Urinary bladder (tissue), 4 donors: ENCODE data around the gene ADM. TPM values are rescaled to one million over a fixed set of nuclear protein-coding genes. Genes with fewer than 3 reads are reported as not detected.

Experiments used
- DNase-seq: peaks from one replicate; pipeline ENCODE4 v3.0.0-alpha.2; 2015; ENCODE audit errors: extremely low spot score
- H3K27ac ChIP-seq: one replicate; pipeline ENCODE4 v1.5.1; 2013; ENCODE audit warnings: low read depth, mild to moderate bottlenecking, moderate library complexity
- H3K36me3 ChIP-seq: one replicate; pipeline ENCODE4 v1.6.1; 2013; ENCODE audit warnings: mild to moderate bottlenecking, moderate library complexity; ENCODE audit not compliant: insufficient read depth
- H3K4me1 ChIP-seq: one replicate; pipeline ENCODE4 v1.6.1; 2013; ENCODE audit warnings: mild to moderate bottlenecking, moderate library complexity; ENCODE audit not compliant: insufficient read depth
- H3K4me3 ChIP-seq: one replicate; pipeline ENCODE4 v1.5.1; 2013; ENCODE audit warnings: low read depth, low read length
- WGBS: extraction: QIAGEN DNeasy Blood & Tissue Kit; methylation state at CpG from one replicate; pipeline ENCODE4 v1.1.7; 2013; 5-methylcytosine and 5-hydroxymethylcytosine counted together
- polyA plus RNA-seq: library from polyadenylated mRNA; stranded (reverse); fragments of 200-250 nt; gene quantifications from one replicate; pipeline ENCODE4 v1.2.3, GENCODE V29; 2013
- total RNA-seq: library from RNA; depleted of rRNA; stranded (reverse); fragments of >200 nt; gene quantifications from one replicate; pipeline ENCODE4 v1.2.3, GENCODE V29; 2014
- donor health status: healthy with polysubstance abuse.
- donor health status: healthy.

Gene ADM
- total and polyA plus RNA-seq, 2 donors: 28.2 to 47.2 TPM

- Histone ChIP-seq H3K4me3 (no peak overlapping the region), H3K27ac (no peak overlapping the region), H3K4me1 (peaks cover 2% of the 10 kb centered on the region), H3K36me3 (no peaks in the 10 kb centered on the region)
- WGBS: 66% methylated on average over 3 of the region's 3 CpGs
- no peak for DNase-seq
Observed at GRCh38 chr11:10324474-10324873, 19.6 kb downstream of the ADM start.

DNA sequence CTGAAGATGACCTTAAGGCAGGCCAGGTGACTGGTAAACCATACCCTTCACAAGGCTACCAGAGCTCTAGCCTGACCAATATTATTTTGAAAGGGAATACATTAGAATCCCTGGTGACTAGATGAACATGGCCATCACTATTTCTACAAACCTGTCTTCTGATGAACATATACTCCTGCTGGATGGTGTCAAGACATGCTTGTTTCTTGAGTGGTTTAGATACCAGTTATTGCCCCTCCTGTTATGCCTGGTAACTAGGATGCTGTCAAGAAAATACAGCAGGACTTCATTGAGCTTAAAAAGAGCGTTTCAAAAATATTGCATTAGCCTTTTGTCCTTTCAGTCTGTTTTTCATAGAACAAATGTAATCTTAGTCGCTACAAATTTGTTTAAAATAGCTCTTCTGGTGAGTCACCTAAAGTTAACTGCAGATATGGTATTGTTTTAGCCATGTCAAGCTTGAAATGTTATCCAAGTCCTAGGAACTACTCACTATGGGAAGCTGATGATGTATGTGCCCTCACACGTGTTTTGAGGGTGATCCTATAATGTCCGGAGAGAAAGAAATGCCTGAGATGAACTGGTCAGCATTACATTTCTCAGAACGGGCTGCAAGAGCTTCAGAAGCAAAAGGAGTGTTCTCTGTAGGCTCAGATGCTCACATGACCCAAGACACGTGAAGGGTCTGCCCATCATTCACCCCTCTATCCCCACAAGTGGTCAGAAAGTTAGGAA is 20.6 kb downstream of the ADM start:
- no peak overlapping the region for H3K4me3 ChIP-seq
- 23% methylated on average over 6 of the region's 6 CpGs for WGBS
- H3K27ac ChIP-seq: no peak overlapping the region
- H3K36me3 ChIP-seq: no peaks in the 10 kb centered on the region
- no peak for DNase-seq
- peaks cover 2% of the 10 kb centered on the region for H3K4me1 ChIP-seq

GRCh38 chr11:10326012-10326964 is 21.4 kb downstream of the ADM start:
- 28% methylated on average over 2 of the region's 2 CpGs for WGBS
- Histone ChIP-seq H3K27ac (no peak overlapping the region), H3K36me3 (no peaks in the 10 kb centered on the region), H3K4me1 (peaks cover 2% of the 10 kb centered on the region), H3K4me3 (no peak overlapping the region)
- DNase-seq: no peak

DNA sequence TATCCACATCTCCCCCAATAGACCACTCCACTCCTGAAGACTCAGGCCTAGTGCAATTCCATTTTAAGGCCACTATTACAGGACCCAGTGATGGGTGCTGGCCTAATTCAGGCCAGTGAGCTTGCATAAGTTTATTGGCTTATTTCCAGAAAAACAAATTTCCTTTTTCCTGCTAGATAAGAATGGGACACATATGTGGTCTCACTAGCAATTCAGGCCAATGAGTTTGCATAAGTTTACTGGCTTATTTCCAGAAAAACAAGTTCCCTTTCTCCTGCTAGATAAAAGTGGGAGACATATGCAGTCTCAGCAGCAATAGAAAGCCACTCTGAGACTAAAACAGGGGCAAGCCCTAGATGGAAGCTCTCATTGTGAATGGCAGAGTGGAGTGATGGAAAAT is 22.4 kb downstream of the ADM start:
- no peak overlapping the region for H3K27ac ChIP-seq

GRCh38 chr11:10328314-10329098 is 23.6 kb downstream of the ADM start:
- 47% methylated on average over 3 of the region's 3 CpGs for WGBS
- H3K36me3 ChIP-seq: no peaks in the 10 kb centered on the region
- H3K4me3 ChIP-seq: no peak overlapping the region
- no peak for DNase-seq
- peaks cover 2% of the 10 kb centered on the region for H3K4me1 ChIP-seq
- H3K27ac ChIP-seq: no peak overlapping the region

More for the DNA sequence above, 22.4 kb downstream of the ADM start:
- no peak for DNase-seq
- Histone ChIP-seq H3K4me3 (no peak overlapping the region), H3K4me1 (peaks cover 2% of the 10 kb centered on the region), H3K36me3 (no peaks in the 10 kb centered on the region)

DNA sequence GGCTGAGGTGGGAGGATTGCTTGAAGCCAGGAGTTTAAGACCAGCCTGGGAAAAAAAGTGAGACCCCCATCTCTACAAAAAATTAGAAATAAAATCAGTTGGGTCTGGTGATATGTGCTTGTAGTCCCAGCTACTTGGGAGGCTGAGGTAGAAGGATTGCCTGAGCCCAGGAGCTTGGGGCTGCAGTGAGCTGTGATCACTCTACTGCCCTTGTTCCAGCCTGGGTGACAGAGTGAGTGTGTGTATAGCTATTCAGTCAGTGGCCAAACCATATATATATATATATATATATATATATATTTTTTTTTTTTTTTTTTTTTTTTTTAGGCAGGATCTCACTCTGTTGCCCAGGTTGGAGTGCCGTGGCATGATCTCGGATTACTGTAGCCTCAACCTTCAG is 24.5 kb downstream of the ADM start:
- no peak overlapping the region for H3K4me3 ChIP-seq
- peaks cover 2% of the 10 kb centered on the region for H3K4me1 ChIP-seq
- no peaks in the 10 kb centered on the region for H3K36me3 ChIP-seq
- H3K27ac ChIP-seq: no peak overlapping the region
- DNase-seq: no peak
- WGBS: 98% methylated on average over 2 of the region's 2 CpGs

DNA sequence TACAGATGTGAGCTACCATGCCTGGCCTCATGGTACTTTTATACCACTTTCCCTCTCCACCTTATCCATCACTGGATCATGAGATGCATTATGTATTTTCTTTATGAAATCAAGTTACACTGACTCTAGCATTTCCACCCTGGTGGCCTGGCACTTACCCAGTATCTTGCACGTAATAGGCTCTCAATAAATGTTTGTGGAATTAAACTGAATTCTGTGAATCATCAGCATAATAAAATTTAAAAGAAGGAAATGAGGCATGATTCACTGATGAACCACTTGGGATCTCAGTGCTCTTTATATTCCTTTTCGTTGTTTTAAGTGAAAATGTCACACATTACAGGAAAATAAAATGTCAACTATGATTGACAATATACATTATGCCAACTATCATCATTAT is 25.1 kb downstream of the ADM start:
- 34% methylated on average over 2 of the region's 2 CpGs for WGBS
- DNase-seq: no peak
- Histone ChIP-seq H3K36me3 (no peaks in the 10 kb centered on the region), H3K27ac (no peak overlapping the region), H3K4me3 (no peak overlapping the region), H3K4me1 (peaks cover 2% of the 10 kb centered on the region)

- no peak for DNase-seq
- Histone ChIP-seq H3K4me3 (no peak overlapping the region), H3K27ac (no peak overlapping the region), H3K4me1 (peaks cover 2% of the 10 kb centered on the region), H3K36me3 (no peaks in the 10 kb centered on the region)
- WGBS: 93% methylated on average over 6 of the region's 6 CpGs
Observed at GRCh38 chr11:10331548-10332289, 26.8 kb downstream of the ADM start.

- Histone ChIP-seq H3K27ac (no peak overlapping the region), H3K4me1 (no peaks in the 10 kb centered on the region), H3K36me3 (no peaks in the 10 kb centered on the region), H3K4me3 (no peak overlapping the region)
- DNase-seq: no peak
- 72% methylated on average over 1 of the region's 1 CpG for WGBS
Observed at GRCh38 chr11:10333490-10333889, 28.6 kb downstream of the ADM start.

DNA sequence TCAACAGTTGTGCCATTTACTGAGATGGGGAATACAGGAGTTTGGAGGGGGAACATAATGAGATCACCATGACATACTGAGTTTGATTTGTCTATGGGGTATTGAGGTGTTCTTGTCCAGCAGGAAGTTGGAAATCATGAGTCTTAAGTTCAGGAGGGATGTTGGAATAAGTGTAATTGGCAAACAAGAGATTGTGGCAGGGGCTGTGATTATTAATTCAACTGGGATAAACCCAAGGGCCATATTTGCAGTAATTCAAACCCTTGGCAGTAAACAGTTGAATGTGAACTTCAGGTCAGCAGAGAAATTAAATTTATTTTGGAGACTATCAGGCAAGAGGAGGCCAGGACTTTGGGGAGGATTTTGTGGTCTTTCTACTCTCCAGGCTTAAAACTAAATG is 33.4 kb downstream of the ADM start:
- Histone ChIP-seq H3K36me3 (no peaks in the 10 kb centered on the region), H3K27ac (no peak overlapping the region), H3K4me3 (no peak overlapping the region), H3K4me1 (no peaks in the 10 kb centered on the region)
- DNase-seq: no peak

- 89% methylated on average over 4 of the region's 4 CpGs for WGBS
- H3K4me1 ChIP-seq: no peaks in the 10 kb centered on the region
- H3K36me3 ChIP-seq: no peaks in the 10 kb centered on the region
- DNase-seq: no peak
- H3K4me3 ChIP-seq: no peak overlapping the region
- no peak overlapping the region for H3K27ac ChIP-seq
Observed at GRCh38 chr11:10348650-10349280, 43.9 kb downstream of the ADM start.

DNA sequence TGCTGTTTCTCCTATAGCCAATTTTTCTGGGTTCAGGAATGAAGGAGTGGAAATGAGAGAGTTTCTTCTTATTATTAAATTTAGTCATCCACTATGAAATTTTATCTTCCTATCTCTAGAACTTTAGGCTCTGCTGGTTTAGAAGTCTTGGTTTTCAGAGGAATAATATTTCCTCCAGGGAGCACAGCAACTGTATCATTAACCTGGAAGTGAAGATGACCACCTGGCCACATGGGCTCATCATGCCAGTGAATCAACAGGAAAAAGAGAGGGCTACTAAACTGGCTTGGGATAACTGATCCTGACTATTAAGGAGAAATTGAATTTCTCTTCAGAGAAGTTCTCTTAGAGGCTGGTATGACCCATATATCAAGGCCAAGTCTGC is 44.4 kb downstream of the ADM start:
- H3K27ac ChIP-seq: no peak overlapping the region
- no peak for DNase-seq
- H3K4me3 ChIP-seq: no peak overlapping the region
- H3K4me1 ChIP-seq: no peaks in the 10 kb centered on the region
- no peaks in the 10 kb centered on the region for H3K36me3 ChIP-seq

DNA sequence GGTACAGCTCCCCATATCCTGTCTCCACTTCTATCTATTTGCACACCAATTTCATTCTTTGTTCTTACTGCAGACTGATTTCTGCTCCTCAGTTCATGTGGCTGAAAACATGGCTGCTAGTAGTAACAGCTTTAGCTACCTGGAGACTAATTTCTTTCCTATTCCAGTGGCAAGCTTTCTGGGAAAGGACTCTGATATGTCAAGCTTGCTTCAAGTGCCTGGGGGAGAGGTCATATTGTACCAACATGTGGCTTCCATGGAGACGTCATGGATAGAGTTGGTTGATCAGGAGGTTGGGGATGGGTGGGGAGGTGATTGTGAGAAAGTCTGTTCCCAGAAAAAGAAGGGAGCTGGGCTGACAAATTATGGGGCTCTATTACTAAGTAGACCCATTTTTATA is 44.9 kb downstream of the ADM start:
- no peak overlapping the region for H3K4me3 ChIP-seq
- no peaks in the 10 kb centered on the region for H3K36me3 ChIP-seq
- H3K27ac ChIP-seq: no peak overlapping the region
- DNase-seq: no peak
- H3K4me1 ChIP-seq: no peaks in the 10 kb centered on the region
- WGBS: 95% methylated on average over 1 of the region's 1 CpG
